Measurements from ENCODE around the gene COQ10A. TPM values are rescaled to one million over a fixed set of nuclear protein-coding genes. Genes with fewer than 3 reads are reported as not detected.

The COQ10A gene
- total RNA-seq, 1 experiment from 2014 or later, result 26.1 TPM

DNA sequence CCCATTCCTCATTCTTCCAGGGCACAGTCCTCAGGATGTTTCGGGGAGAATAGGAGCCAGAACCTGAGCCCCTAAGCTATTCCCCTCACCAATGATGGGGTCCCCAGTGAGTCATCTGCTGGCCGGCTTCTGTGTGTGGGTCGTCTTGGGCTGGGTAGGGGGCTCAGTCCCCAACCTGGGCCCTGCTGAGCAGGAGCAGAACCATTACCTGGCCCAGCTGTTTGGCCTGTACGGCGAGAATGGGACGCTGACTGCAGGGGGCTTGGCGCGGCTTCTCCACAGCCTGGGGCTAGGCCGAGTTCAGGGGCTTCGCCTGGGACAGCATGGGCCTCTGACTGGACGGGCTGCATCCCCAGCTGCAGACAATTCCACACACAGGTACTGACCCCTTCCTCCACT lies 35.6 kb upstream of the COQ10A start:
- no CpG with 5 or more reads among the region's 11 CpGs for WGBS (ENCODE audit: extremely low coverage, insufficient read length, low lambda C conversion rate)

More for the DNA sequence above, 35.6 kb upstream of the COQ10A start:
- no peaks in the 10 kb centered on the region for H3K79me2 ChIP-seq (ENCODE audit: insufficient read depth, low read length)
- no peak overlapping the region for H3K18ac ChIP-seq (ENCODE audit: insufficient read length, low read depth, low read length)
- H3K9ac ChIP-seq (ENCODE audit: extremely low read depth, insufficient read length, low read length), result no peak overlapping the region
- no peak overlapping the region for H3K27ac Mint-ChIP-seq
- no peak overlapping the region for H2BK120ac ChIP-seq (ENCODE audit: low read depth, low read length, poor library complexity, severe bottlenecking)
- no peaks in the 10 kb centered on the region for H3K4me1 ChIP-seq (ENCODE audit: insufficient read depth, low read length)
- H3K4ac ChIP-seq (ENCODE audit: low read depth, low read length), result no peak overlapping the region
- H3K4me3 Mint-ChIP-seq, result no peak overlapping the region; a peak in 1 of 5 replicates
- no peak overlapping the region for H3K14ac ChIP-seq (ENCODE audit: insufficient read depth, low read length)
- TF ChIP-seq, protein P1, sequence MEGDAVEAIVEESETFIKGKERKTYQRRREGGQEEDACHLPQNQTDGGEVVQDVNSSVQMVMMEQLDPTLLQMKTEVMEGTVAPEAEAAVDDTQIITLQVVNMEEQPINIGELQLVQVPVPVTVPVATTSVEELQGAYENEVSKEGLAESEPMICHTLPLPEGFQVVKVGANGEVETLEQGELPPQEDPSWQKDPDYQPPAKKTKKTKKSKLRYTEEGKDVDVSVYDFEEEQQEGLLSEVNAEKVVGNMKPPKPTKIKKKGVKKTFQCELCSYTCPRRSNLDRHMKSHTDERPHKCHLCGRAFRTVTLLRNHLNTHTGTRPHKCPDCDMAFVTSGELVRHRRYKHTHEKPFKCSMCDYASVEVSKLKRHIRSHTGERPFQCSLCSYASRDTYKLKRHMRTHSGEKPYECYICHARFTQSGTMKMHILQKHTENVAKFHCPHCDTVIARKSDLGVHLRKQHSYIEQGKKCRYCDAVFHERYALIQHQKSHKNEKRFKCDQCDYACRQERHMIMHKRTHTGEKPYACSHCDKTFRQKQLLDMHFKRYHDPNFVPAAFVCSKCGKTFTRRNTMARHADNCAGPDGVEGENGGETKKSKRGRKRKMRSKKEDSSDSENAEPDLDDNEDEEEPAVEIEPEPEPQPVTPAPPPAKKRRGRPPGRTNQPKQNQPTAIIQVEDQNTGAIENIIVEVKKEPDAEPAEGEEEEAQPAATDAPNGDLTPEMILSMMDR (conservative IDR thresholded peaks at IDR 0.05), result no peak
- H2BK5ac ChIP-seq (ENCODE audit: insufficient read length, low read length), result no peak overlapping the region
- peaks cover 11% of the 10 kb centered on the region for H3K27me3 Mint-ChIP-seq (ENCODE audit: low read depth)
- no peak overlapping the region for H2AK5ac ChIP-seq (ENCODE audit: insufficient read length, low read length)
- no peak overlapping the region for H3T11ph ChIP-seq (ENCODE audit: low read length)
- peaks cover 2 to 15% (median 8%) of the 10 kb centered on the region in 3 experiments; a peak in 5 of 7 replicates for H3K36me3 Mint-ChIP-seq (ENCODE audit: insufficient read depth in 1 of 3, low read depth in 3 of 3)
- no peak overlapping the region for H2BK15ac ChIP-seq (ENCODE audit: low read depth, low read length)
- no peak overlapping the region for H2BK20ac ChIP-seq (ENCODE audit: low read depth, low read length, poor library complexity, severe bottlenecking)
- H2BK12ac ChIP-seq (ENCODE audit: insufficient read length, low read depth, low read length), result no peak overlapping the region
- no peaks in the 10 kb centered on the region for H3K9me3 ChIP-seq (ENCODE audit: control insufficient read depth, low read depth, low read length)
- H3K56ac ChIP-seq (ENCODE audit: insufficient read length, low read depth, low read length), result no peak overlapping the region
- peaks cover 9 to 11% of the 10 kb centered on the region in 2 experiments; a peak in 3 of 4 replicates for H3K4me1 Mint-ChIP-seq
- H3K9me3 Mint-ChIP-seq, result no peaks in the 10 kb centered on the region
- no peak for DNase-seq
- H3K79me1 ChIP-seq (ENCODE audit: insufficient read depth, low read depth, low read length, poor library complexity, severe bottlenecking), result no peaks in the 10 kb centered on the region
- no peaks in the 10 kb centered on the region for H3K27me3 ChIP-seq (ENCODE audit: insufficient read depth, low read length)
- no peak overlapping the region for H3K23ac ChIP-seq (ENCODE audit: insufficient read length, low read depth, low read length)
- peaks cover 1% of the 10 kb centered on the region for H4K20me1 ChIP-seq (ENCODE audit: control insufficient read depth, insufficient read depth, insufficient read length)
- no peak overlapping the region for H4K5ac ChIP-seq (ENCODE audit: insufficient read length, low read depth, low read length)
- no peak overlapping the region for H4K91ac ChIP-seq (ENCODE audit: insufficient read length, low read depth, low read length)
- no peak overlapping the region for H3K27ac ChIP-seq (ENCODE audit: insufficient read length, low read depth, low read length)
- H2AFZ ChIP-seq (ENCODE audit: low read length), result no peak overlapping the region
- H3K4me2 ChIP-seq (ENCODE audit: insufficient read depth, insufficient read length, low read length), result no peak overlapping the region
- H3K23me2 ChIP-seq (ENCODE audit: insufficient read length, low read depth, low read length, poor library complexity, severe bottlenecking), result no peaks in the 10 kb centered on the region
- H4K8ac ChIP-seq (replicated peaks; ENCODE audit: insufficient read length, low read depth, low read length), result no peak overlapping the region
